ENCODE data around the gene IRF9.

DNA sequence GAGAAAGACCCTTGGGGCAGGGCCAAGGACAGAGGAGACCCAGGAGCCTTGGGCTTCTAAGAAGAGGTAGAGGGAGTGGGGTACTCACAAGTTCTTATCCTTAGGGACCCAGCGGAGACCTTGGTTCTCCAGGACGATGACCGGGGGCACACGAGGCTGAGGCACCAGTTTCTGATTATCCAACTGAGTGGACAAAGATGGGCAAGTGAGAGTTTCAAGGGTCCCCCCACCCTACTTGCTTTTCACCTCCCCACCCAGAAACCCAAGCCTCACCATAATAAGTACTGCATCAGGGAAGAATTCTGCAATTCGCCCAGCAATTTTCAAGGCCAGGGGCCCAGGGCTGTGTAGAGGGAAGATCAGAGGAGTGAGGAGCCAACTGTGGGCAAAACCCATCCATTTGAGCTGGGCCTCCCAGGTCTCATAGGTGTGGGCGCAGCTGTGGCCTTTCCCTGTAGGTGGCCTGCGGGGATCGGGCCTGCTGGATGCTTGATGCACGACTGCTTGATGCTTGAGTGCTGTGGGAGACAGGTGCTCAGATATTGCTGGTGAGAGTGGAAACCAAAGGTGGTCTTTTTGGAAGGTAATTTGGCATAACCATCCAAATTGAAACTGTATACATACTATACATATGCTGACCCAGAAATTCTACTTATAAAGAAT, 21.7 kb upstream of the IRF9 start:
- TF ChIP-seq YY1 (IDR thresholded peaks at IDR 0.05; ENCODE audit: low read depth) (no peak), ZBTB7A (IDR thresholded peaks at IDR 0.05; ENCODE audit: low read depth) (no peak), TEAD4 (IDR thresholded peaks at IDR 0.05) (no peak), RAD21 (IDR thresholded peaks at IDR 0.05; ENCODE audit: low read depth) (no peak), EP300 (IDR thresholded peaks at IDR 0.05; ENCODE audit: borderline replicate concordance) (no peak)
